ENCODE results near the gene MEP1B. TPM values are rescaled to one million over a fixed set of nuclear protein-coding genes. Genes with fewer than 3 reads are reported as not detected.
"Not testable (repeated sequence)": the region's sequence is repeated elsewhere in the genome, so short reads cannot be mapped to it uniquely, and the experiment has no call there.

MEP1B gene
- polyA plus RNA-seq, 2 donors: not detected

- Histone ChIP-seq H3K9me3 (ENCODE audit: control insufficient read depth in 2 of 2, insufficient read depth in 1 of 2, low read depth in 1 of 2, low read length in 1 of 2) (no peaks in the 10 kb centered on the region), H3K27ac (ENCODE audit: low read depth in 2 of 2, low read length in 1 of 2) (no peak overlapping the region), H3K4me1 (ENCODE audit: control insufficient read depth in 2 of 2, insufficient read depth in 2 of 2, low read length in 1 of 2) (no peaks in the 10 kb centered on the region), H3K4me3 (ENCODE audit: low read depth in 1 of 2, low read length in 2 of 2) (no peak overlapping the region), H3K27me3 (ENCODE audit: control insufficient read depth in 1 of 2, insufficient read depth in 2 of 2, low read length in 2 of 2) (no peaks in the 10 kb centered on the region), H3K36me3 (ENCODE audit: control insufficient read depth in 2 of 2, insufficient read depth in 2 of 2, low read length in 1 of 2) (no peaks in the 10 kb centered on the region)
- WGBS, 2 donors: 70 to 76% methylated on average over 3 of the region's 3 CpGs
Observed at GRCh38 chr18:32201948-32202672, 12.3 kb downstream of the MEP1B start.

- H3K4me1 ChIP-seq (ENCODE audit: control insufficient read depth in 2 of 2, insufficient read depth in 2 of 2, low read length in 1 of 2): no peaks in the 10 kb centered on the region
- no peak overlapping the region for H3K27ac ChIP-seq (ENCODE audit: low read depth in 2 of 2, low read length in 1 of 2)
- no peaks in the 10 kb centered on the region for H3K9me3 ChIP-seq (ENCODE audit: control insufficient read depth in 2 of 2, insufficient read depth in 1 of 2, low read depth in 1 of 2, low read length in 1 of 2)
- 34 to 46% methylated on average over 2 of the region's 2 CpGs for WGBS, 2 donors
- no peaks in the 10 kb centered on the region for H3K36me3 ChIP-seq (ENCODE audit: control insufficient read depth in 2 of 2, insufficient read depth in 2 of 2, low read length in 1 of 2)
- H3K4me3 ChIP-seq (ENCODE audit: low read depth in 1 of 2, low read length in 2 of 2): no peak overlapping the region
- no peaks in the 10 kb centered on the region for H3K27me3 ChIP-seq (ENCODE audit: control insufficient read depth in 1 of 2, insufficient read depth in 2 of 2, low read length in 2 of 2)
Observed at GRCh38 chr18:32208023-32208422, 18.2 kb downstream of the MEP1B start.

DNA sequence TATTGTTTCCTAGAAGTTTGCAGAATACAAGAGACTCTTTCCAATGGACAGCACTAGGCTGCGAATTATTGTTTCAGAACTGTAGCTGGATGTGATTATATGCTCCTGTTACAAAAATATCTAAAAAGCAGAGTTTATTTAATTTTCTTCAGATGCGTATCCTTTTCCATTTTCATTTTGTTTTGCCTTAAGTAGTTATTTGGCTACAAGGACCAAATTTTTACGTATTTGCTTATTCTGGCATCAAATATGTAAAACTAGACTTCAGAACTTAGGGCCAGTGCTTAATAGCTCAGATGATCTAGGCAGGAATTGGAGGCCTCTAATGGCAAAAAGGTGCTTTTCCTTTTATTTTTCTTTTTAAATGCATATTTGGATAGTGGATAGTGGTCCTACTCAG is 18.7 kb downstream of the MEP1B start:
- Histone ChIP-seq H3K4me3 (ENCODE audit: low read depth in 1 of 2, low read length in 2 of 2) (no peak overlapping the region), H3K4me1 (ENCODE audit: control insufficient read depth in 2 of 2, insufficient read depth in 2 of 2, low read length in 1 of 2) (no peaks in the 10 kb centered on the region), H3K27me3 (ENCODE audit: control insufficient read depth in 1 of 2, insufficient read depth in 2 of 2, low read length in 2 of 2) (no peaks in the 10 kb centered on the region), H3K36me3 (ENCODE audit: control insufficient read depth in 2 of 2, insufficient read depth in 2 of 2, low read length in 1 of 2) (no peaks in the 10 kb centered on the region), H3K9me3 (ENCODE audit: control insufficient read depth in 2 of 2, insufficient read depth in 1 of 2, low read depth in 1 of 2, low read length in 1 of 2) (no peaks in the 10 kb centered on the region), H3K27ac (ENCODE audit: low read depth in 2 of 2, low read length in 1 of 2) (no peak overlapping the region)
- WGBS, 2 donors: 78 to 82% methylated on average over 3 of the region's 3 CpGs

DNA sequence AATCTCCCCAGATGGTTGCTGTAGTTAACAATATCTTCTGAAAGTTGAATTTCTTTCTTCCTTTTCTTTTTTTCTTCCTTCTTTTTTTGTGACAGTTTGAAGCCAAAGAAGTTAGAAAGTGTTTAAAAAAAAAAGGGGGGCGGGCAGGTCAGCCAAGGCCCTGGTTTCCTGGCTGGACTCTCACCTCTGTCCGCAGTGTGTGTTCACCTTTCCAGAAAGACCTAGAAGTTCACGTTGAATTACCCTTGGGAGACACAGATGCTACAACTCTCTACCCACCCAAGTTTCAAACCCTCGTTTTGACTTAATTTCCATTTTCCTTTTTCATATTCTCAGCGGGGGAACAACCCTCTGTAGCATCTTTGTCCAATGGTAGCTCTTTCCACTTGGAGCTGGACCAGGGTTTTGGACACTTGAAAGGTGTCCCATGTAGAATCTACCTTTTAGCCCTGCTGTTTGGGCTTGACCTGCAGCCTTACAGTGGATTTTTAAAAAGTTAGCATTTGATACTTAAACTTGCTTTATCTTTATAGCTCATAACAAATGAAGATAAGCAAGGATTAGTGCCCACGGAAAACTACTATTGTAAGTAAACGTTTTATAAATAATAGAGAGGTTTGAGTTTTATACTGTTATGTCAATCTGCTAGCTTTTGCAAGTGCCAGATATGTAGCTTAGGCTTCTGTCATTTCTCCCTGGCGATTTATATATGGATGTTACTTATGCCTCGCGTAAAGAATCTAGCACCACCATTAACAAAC is 20.0 kb downstream of the MEP1B start:
- Histone ChIP-seq H3K27ac (ENCODE audit: low read depth in 2 of 2, low read length in 1 of 2) (no peak overlapping the region), H3K27me3 (ENCODE audit: control insufficient read depth in 1 of 2, insufficient read depth in 2 of 2, low read length in 2 of 2) (no peaks in the 10 kb centered on the region), H3K9me3 (ENCODE audit: control insufficient read depth in 2 of 2, insufficient read depth in 1 of 2, low read depth in 1 of 2, low read length in 1 of 2) (no peaks in the 10 kb centered on the region), H3K36me3 (ENCODE audit: control insufficient read depth in 2 of 2, insufficient read depth in 2 of 2, low read length in 1 of 2) (no peaks in the 10 kb centered on the region), H3K4me3 (ENCODE audit: low read depth in 1 of 2, low read length in 2 of 2) (no peak overlapping the region), H3K4me1 (ENCODE audit: control insufficient read depth in 2 of 2, insufficient read depth in 2 of 2, low read length in 1 of 2) (no peaks in the 10 kb centered on the region)
- 72 to 81% methylated on average over 10 of the region's 10 CpGs for WGBS, 2 donors

DNA sequence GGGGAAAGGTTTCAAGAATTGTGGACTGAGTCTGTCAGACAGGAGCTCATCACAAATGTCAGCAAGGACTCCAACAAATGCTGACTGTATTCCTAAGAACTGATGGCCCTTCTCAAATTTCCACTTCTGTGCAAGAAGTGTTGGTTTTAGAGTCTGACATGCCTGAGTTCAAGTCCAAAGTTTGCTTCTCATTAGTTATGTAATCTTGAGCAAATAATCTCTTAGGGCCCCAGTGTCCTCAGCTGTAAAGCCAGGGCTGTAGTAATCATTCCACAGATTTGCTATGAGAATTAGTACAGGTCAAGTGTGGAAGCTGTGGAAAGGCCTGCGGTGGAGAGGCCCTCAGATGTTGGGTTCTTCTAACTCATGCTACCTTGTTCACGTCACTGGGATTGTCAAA is 23.9 kb downstream of the MEP1B start:
- H3K27me3 ChIP-seq (ENCODE audit: control insufficient read depth in 1 of 2, insufficient read depth in 2 of 2, low read length in 2 of 2): no peaks in the 10 kb centered on the region
- H3K27ac ChIP-seq (ENCODE audit: low read depth in 2 of 2, low read length in 1 of 2): no peak overlapping the region
- no peak overlapping the region for H3K4me3 ChIP-seq (ENCODE audit: low read depth in 1 of 2, low read length in 2 of 2)
- WGBS, 2 donors: 82 to 89% methylated on average over 2 of the region's 2 CpGs
- H3K9me3 ChIP-seq (ENCODE audit: control insufficient read depth in 2 of 2, insufficient read depth in 1 of 2, low read depth in 1 of 2, low read length in 1 of 2): no peaks in the 10 kb centered on the region
- no peaks in the 10 kb centered on the region for H3K4me1 ChIP-seq (ENCODE audit: control insufficient read depth in 2 of 2, insufficient read depth in 2 of 2, low read length in 1 of 2)
- H3K36me3 ChIP-seq (ENCODE audit: control insufficient read depth in 2 of 2, insufficient read depth in 2 of 2, low read length in 1 of 2): no peaks in the 10 kb centered on the region

DNA sequence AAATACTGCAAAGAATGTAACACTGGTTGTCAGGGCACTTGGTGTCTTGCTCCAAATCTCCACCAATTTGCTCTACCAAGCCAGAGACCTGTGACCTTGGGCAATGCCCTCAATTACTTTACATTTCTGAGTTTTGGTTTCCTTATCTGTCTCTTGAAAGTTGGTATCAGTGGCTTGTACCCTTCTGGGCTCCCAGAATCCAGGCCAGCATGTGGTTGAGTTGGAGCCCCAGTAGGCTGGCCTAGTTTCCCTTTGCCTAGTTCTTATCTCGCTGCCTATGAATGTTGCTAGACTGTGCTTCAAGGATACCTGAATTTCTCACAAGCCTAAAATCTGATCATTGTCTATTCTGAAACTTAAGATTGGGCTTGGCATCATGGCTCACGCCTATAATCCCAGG is 26.6 kb downstream of the MEP1B start:
- H3K36me3 ChIP-seq (ENCODE audit: control insufficient read depth in 2 of 2, insufficient read depth in 2 of 2, low read length in 1 of 2): no peaks in the 10 kb centered on the region
- no peaks in the 10 kb centered on the region for H3K27me3 ChIP-seq (ENCODE audit: control insufficient read depth in 1 of 2, insufficient read depth in 2 of 2, low read length in 2 of 2)
- no peak overlapping the region for H3K4me3 ChIP-seq (ENCODE audit: low read depth in 1 of 2, low read length in 2 of 2)
- H3K9me3 ChIP-seq (ENCODE audit: control insufficient read depth in 2 of 2, insufficient read depth in 1 of 2, low read depth in 1 of 2, low read length in 1 of 2): no peaks in the 10 kb centered on the region
- no peak overlapping the region for H3K27ac ChIP-seq (ENCODE audit: low read depth in 2 of 2, low read length in 1 of 2)
- H3K4me1 ChIP-seq (ENCODE audit: control insufficient read depth in 2 of 2, insufficient read depth in 2 of 2, low read length in 1 of 2): no peaks in the 10 kb centered on the region
- 90 to 92% methylated on average over 2 of the region's 2 CpGs for WGBS, 2 donors

DNA sequence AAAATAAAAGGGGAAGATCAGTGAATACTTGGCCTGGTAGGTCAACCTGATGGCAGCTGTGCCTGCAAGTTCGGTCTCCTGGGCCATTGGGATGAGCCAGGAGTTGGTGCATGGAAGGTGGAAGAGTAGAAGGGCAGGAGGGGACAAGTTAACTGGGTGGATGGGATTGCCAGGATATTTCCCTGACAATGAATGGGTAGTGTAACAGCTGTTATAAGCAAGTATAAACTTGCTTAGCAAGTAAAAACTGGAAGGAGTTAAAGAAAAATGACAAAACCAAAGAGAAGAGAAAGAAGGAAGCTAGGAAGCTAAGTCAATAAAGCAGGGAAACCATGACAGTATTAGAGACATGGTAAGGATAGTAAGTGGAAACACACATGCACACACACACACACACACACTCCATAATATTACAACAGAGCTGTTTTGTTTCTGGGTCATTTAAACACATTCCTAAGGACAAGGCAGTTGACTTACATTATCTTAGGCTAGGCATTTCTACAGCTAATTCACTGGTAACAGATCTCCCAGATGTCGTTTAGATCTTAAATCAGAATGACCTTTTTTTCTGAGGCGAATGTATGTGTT is 29.7 kb downstream of the MEP1B start:
- Histone ChIP-seq H3K4me1 (ENCODE audit: control insufficient read depth in 2 of 2, insufficient read depth in 2 of 2, low read length in 1 of 2) (no peaks in the 10 kb centered on the region), H3K27me3 (ENCODE audit: control insufficient read depth in 1 of 2, insufficient read depth in 2 of 2, low read length in 2 of 2) (no peaks in the 10 kb centered on the region), H3K36me3 (ENCODE audit: control insufficient read depth in 2 of 2, insufficient read depth in 2 of 2, low read length in 1 of 2) (no peaks in the 10 kb centered on the region), H3K4me3 (ENCODE audit: low read depth in 1 of 2, low read length in 2 of 2) (no peak overlapping the region), H3K9me3 (ENCODE audit: control insufficient read depth in 2 of 2, insufficient read depth in 1 of 2, low read depth in 1 of 2, low read length in 1 of 2) (no peaks in the 10 kb centered on the region), H3K27ac (ENCODE audit: low read depth in 2 of 2, low read length in 1 of 2) (no peak overlapping the region)
- 63 to 66% methylated on average over 3 of the region's 3 CpGs for WGBS, 2 donors

- not testable (repeated sequence) for H3K4me1 ChIP-seq (ENCODE audit: control insufficient read depth in 2 of 2, insufficient read depth in 2 of 2, low read length in 1 of 2); H3K4me3 ChIP-seq (ENCODE audit: low read depth in 1 of 2, low read length in 2 of 2); H3K27me3 ChIP-seq (ENCODE audit: control insufficient read depth in 1 of 2, insufficient read depth in 2 of 2, low read length in 2 of 2); H3K36me3 ChIP-seq (ENCODE audit: control insufficient read depth in 2 of 2, insufficient read depth in 2 of 2, low read length in 1 of 2); H3K9me3 ChIP-seq (ENCODE audit: control insufficient read depth in 2 of 2, insufficient read depth in 1 of 2, low read depth in 1 of 2, low read length in 1 of 2); H3K27ac ChIP-seq (ENCODE audit: low read depth in 2 of 2, low read length in 1 of 2)
- 94 to 95% methylated on average over 14 to 15 of the region's 15 CpGs for WGBS, 2 donors
Observed at GRCh38 chr18:32233348-32233747, 43.5 kb downstream of the MEP1B start.

- Histone ChIP-seq H3K4me1 (ENCODE audit: control insufficient read depth in 2 of 2, insufficient read depth in 2 of 2, low read length in 1 of 2) (no peaks in the 10 kb centered on the region), H3K4me3 (ENCODE audit: low read depth in 1 of 2, low read length in 2 of 2) (no peak overlapping the region), H3K36me3 (ENCODE audit: control insufficient read depth in 2 of 2, insufficient read depth in 2 of 2, low read length in 1 of 2) (no peaks in the 10 kb centered on the region), H3K27ac (ENCODE audit: low read depth in 2 of 2, low read length in 1 of 2) (no peak overlapping the region), H3K27me3 (ENCODE audit: control insufficient read depth in 1 of 2, insufficient read depth in 2 of 2, low read length in 2 of 2) (no peaks in the 10 kb centered on the region), H3K9me3 (ENCODE audit: control insufficient read depth in 2 of 2, insufficient read depth in 1 of 2, low read depth in 1 of 2, low read length in 1 of 2) (no peaks in the 10 kb centered on the region)
- 55 to 73% methylated on average over 3 of the region's 3 CpGs for WGBS, 2 donors
Observed at GRCh38 chr18:32237049-32237448, 47.2 kb downstream of the MEP1B start.
